ENCODE results near the gene ADCY4.

- TF ChIP-seq SUZ12 (IDR thresholded peaks at IDR 0.05; ENCODE audit: extremely low read depth, insufficient read depth, insufficient read length): no peak
- no peak for TF ChIP-seq YY1 (IDR thresholded peaks at IDR 0.05; ENCODE audit: insufficient read depth, insufficient read length)
Measured at GRCh38 chr14:24284501-24285035, 50.3 kb downstream of the ADCY4 start.

Data from NT2/D1 (cell line).